Stimulated activated CD4-positive, alpha-beta T cell treated with anti-CD3 and anti-CD28 coated beads, Interleukin-15, amount 100 ng/mL, for 1 hour (primary cell): Measurements from ENCODE around the gene PPP1R16B.
"Not testable (repeated sequence)": the region's sequence is repeated elsewhere in the genome, so short reads cannot be mapped to it uniquely, and the experiment has no call there.

Experiments used
- DNase-seq, 2 donors: peaks; one replicate each; pipeline ENCODE4 v3.0.0-alpha.2; 2020; ENCODE audit warnings: low read depth in 1 of 2, low spot score in 1 of 2

The PPP1R16B gene

DNA sequence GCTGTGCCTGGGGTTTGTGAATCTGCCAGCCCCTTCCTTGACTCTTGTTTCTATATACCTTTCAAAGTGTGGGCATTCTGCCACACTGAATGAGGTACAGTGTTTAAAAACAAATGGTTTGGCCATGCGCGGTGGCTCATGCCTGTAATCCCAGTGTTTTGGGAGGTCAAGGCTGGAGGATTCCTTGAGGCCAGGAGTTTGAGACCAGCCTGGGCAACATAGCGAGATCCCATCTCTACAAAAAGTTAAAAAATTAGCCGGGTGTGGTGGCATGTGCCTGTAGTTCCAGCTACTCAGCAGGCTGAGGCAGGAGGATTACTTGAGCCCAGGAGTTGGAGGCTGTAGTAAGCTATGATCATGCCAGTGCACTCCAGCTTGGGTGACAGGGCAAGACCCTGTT, 126.5 kb downstream of the PPP1R16B start:
- DNase-seq = no peak

DNA sequence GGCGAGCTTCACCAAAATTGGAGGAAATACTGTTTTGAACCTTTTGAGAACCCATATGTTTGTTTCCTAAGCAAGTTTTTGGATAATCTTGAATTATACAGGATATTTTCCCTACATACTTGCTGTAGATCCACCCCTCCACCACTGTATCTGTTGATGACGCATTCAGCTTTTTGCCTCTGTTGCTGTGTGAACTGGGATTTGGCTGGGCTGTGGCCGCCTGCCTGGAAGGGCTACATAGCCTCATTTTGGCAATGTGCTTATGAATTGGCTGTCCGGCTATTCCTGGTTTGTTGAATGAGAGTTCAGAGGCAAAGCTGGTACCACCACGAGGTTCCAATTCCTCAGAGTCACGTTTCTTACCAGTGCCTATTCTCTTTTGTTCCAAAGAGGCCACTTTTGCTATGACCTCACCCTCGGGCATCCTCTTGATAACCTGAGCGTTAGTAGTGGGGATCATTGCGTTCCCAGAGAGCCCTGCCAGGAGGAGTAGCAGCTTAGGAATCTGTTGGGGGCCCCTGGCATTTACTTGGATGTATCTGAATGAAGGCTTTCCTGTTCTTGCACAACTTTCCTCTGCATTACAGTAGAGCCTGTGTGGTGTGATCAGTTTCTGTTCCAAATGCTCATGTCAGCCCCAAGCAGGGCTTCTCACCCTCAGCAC, 127.1 kb downstream of the PPP1R16B start:
- DNase-seq = no peak

DNA sequence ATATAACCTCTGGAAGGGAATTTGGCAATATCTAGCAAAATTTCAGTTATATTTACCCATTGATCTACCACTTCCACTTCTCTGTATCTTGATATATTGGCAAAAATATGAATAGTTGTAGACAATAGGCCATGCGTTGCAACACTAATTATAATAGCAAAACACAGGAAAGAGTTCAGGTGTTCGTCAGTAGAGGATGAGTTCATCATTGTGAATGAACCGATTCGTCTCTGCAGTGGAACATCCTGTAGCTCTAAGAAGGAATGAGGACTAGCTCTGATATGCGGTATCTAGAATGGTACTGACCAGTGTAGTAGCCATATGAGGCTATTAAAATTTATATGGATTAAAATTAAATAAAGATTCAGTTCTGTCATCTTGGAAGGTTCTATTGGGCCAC, 129.0 kb downstream of the PPP1R16B start:
- no peak for DNase-seq

DNA sequence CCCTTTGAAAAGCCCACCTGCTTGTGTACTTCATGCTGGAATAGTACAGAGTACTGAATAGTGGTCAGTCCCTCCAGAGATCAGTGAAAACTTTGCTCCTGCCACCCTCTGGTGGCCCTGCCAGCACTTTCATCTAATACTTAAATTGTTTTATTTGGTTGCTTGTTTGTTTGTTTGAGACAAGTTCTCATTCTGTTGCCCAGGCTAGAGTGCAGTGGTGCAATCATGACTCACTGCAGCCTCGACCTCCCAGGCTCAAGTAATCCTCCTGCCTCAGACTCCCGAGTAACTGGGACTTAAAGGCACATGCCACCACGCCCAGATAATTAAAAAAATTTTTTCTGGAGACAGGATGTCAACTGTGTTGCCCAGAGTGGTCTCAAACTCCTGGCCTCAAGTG, 129.8 kb downstream of the PPP1R16B start:
- no peak for DNase-seq

DNA sequence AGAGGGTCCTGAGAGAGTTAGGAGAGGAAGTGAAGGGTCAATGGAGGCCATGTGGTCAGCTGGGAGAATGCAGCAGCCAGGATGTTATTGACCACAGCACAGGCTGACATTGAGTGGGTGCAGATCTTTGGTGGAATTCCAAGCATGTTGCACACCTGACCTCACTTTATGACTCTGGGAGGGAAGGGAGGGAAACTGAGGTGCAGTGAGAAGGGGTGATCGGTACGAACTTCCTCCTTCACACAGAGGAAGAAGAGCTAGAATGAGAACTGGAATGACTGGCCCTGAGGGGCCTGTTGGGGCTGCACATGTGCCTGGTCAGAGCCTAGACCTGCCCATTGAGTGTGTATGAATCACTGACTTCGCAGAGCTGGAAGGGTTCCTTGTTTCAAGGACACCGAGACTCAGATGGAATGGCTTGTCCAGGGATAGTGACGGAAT, 130.5 kb downstream of the PPP1R16B start:
- DNase-seq = no peak

GRCh38 chr20:38937000-38937399, 131.5 kb downstream of the PPP1R16B start:
- no peak for DNase-seq

GRCh38 chr20:38937978-38938473, 132.5 kb downstream of the PPP1R16B start:
- no peak for DNase-seq

DNA sequence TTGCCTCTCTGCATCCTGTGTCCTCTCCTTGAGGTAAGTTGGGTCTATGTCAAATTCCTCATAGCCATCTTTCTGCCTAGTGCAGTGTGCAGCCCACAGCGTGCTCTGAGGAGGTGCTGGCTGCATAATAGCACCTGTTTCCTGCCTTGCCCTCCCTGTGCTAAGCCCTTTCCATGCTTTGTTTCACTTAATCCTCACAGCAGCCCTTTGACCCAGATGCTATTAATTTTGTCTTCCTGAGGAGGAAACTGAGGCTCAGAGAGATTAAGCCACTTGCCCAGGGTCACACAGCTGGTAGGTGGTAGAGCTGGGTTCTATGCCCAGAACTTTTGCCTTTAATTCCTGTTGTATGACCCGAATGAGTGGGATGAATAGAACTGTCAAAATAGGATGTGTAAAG, 134.2 kb downstream of the PPP1R16B start:
- no peak for DNase-seq

GRCh38 chr20:38940644-38941043, 135.1 kb downstream of the PPP1R16B start:
- DNase-seq = no peak

DNA sequence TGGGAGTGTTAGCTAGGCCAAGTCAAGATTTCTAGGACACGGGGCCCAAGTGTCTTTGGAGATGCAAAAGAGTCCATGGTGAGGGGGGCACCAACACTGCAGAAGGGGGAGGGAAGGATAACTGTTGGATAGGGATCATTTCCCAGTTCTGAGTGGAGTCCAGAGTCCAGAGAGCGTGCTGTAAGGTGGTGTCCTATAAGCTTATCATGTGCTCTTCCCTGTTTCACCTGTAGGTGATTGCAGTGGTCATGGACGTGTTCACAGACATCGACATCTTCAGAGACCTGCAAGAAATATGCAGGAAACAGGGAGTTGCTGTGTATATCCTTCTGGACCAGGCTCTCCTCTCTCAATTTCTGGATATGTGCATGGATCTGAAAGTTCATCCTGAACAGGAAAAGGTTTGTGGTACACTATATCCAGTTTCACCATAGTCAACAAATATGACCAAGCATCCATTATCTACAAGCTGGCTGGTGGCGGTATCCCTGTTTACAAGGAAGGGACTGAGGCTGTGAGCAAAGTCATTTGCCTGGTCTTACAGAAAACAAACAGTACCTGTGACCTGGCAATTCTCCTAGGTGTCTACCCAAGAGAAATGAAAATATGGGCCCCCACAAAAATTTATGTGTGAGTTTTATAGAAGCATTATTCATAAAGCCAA, 136.4 kb downstream of the PPP1R16B start:
- no peak for DNase-seq

DNA sequence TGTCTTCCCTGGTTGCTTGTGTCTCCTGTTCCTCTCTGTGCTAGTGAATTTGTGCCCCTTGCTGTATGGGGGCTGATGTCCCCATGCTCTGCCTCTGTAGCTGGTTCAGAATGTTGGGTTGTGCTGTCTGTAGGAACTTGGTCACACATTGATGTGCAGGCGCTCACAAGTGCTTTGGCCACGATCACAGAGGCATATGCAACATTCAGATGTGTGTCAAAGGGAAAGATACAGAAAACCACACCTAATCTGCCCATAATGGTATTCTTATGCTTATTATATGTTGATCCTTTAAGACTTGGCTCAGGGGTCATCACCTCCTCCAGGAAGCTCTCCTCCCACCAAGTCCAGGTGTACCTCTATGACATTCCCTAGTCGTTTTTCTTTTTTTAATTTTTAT, 139.5 kb downstream of the PPP1R16B start:
- no peak for DNase-seq

DNA sequence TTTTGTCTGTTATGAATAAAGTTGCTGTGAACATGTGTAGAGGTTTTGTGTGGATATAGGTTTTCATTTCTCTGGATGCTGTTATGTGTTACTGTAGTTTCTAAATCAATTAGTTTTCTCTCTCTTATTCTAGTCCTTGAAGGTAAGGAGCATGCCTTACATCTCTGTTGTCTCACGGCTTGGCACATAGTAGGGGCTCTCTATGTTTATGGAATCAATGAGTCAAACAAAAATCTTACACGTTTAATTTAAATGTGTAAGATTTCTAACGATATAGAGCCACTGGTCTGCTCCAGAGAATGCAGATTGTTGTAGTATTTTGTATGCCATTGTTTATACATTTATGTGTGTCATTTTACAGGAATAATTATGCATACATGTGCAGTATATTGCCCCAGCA, 141.3 kb downstream of the PPP1R16B start:
- DNase-seq = no peak

- no peak for DNase-seq
Measured at GRCh38 chr20:38947931-38948362, 142.4 kb downstream of the PPP1R16B start.

DNA sequence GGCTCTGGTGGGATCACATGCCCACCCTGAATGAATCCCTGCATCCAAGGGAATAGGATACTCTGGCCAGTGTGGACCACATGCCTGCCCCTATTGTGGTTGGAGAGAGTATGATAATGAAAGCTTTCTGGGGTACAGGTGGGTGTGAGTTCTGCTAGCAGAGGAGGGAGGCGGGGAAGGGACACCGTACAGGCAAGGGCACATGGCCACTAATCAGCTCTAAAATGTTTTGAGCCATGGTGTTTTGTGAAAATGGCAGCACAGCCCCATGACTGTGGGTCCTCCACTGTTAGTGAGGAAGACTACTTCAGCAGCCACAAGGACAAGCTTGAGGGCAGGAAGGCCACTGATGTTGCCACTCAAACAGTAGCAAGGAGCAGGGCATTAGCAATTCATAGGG, 144.8 kb downstream of the PPP1R16B start:
- DNase-seq = no peak

- no peak for DNase-seq
Measured at GRCh38 chr20:38951611-38952010, 146.1 kb downstream of the PPP1R16B start.

DNA sequence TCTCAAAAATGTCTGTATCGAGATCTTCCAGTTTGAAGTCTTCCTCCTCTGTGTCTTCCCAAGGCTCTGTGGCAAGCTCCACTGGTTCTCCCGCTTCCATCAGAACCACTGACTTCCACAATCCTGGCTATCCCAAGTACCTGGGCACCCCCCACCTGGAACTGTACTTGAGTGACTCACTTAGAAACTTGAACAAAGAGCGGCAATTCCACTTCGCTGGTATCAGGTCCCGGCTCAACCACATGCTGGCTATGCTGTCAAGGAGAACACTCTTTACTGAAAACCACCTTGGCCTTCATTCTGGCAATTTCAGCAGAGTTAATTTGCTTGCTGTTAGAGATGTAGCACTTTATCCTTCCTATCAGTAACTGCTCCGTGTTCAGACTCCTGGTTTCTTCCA, 146.7 kb downstream of the PPP1R16B start:
- no peak for DNase-seq

DNA sequence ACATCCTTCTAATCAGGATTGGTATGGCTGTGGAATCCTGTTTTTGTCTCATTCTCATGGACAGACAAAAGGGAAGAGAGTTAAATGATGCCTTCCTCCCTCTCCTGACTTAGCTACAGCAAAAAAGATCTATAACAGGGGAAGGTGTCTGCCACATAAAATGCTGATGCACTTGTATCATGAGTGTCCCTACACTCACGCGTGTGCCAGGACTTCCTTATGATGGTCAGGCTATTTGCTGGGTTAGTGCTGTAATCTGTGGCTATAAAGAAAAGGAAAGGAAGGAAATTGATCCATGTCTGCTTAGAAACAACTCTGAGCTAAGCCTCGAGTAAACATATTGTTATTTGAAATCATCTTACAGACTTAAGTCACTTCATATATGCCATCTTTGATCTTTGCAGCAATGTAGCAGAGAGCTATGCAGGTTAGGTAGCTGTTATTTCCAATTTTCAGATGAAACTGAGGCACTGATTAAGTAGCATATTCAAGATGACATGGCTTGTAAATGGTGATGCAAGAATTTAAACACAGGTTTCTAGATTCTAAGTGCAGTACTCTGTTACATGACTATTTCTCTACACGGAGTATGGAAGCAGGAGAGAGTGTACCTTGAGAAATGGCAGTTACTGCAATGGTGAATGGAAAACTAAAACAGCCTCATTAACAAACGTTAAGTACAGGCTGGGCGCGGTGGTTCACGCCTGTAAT, 148.3 kb downstream of the PPP1R16B start:
- DNase-seq = no peak

DNA sequence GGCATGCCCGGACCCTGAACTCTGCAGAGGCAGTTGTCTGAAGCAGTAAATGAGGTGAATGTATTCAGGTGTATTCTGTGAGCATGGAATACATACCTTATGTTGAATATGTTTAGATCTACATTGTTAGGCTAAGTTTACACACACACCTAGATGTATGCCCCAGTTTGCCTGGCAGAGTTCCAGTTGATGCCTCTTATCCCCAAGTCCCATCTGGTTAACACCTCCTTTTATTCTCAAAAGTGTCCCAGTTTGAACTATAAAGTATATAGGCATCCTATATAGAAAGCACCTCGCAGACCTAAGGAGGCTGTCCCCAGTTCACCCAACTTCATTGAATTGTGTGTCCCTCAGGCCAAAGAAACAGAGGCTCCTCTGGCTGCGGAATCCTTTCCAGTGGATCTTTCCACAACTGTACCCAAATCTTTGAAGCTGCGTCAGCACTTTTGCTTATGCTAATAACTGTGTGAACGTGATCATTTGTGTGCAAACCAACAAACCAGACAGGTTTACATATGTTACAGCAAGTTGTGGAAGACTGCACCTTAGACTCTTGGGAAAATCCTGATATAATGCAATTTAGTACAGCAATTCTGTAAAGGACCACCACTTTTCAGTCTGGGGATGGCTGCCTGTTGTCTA, 151.9 kb downstream of the PPP1R16B start:
- no peak for DNase-seq

DNA sequence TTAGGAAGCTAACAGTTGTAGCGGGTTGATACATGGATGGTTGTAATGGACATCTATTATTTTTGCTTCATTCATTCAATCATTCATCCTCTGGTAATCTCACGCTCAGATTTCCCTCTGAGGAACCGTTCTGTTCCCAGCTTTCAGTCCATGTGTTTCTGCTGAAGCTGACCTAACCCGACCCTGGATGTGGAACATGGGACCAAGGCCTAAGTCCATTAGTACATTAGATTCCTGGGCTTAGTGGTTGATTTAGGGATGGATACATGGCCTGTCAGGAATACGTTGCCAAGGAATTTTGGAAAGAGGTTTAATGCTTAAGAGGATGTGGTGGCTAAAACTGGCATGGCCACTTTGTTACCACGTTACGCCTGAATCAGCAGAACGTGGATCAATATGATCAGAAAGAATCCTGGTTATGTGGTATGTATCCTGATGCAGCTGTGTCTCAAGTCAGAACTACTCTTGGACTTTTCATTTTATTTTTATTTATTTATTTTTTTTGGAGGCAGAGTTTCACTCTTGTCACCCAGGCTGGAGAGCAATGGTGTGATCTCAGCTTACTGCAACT, 152.5 kb downstream of the PPP1R16B start:
- no peak for DNase-seq

GRCh38 chr20:38960187-38960687, 154.7 kb downstream of the PPP1R16B start:
- not testable (repeated sequence) for DNase-seq

- DNase-seq = peak in 1 of 2 donors; percentile 1
Measured at GRCh38 chr20:38961530-38962043, 156.1 kb downstream of the PPP1R16B start.
